ENCODE results near the gene DPH1.

DPH1 gene

GRCh38 chr17:2049333-2050299 lies 19.7 kb downstream of the DPH1 start:
- in situ Hi-C loops (cut with HindIII; ENCODE audit: low sequenced_read_pairs) = no loop called here

GRCh38 chr17:2050300-2051060 lies 20.5 kb downstream of the DPH1 start:
- in situ Hi-C loops (cut with HindIII; ENCODE audit: low sequenced_read_pairs) = no loop called here

- in situ Hi-C loops (cut with HindIII; ENCODE audit: low sequenced_read_pairs) = no loop called here
These were observed 21.3 kb downstream of the DPH1 start for GRCh38 chr17:2051061-2051932.

GRCh38 chr17:2051933-2052559 lies 22.1 kb downstream of the DPH1 start:
- in situ Hi-C loops (cut with HindIII; ENCODE audit: low sequenced_read_pairs) = no loop called here

GRCh38 chr17:2053380-2054261 lies 23.7 kb downstream of the DPH1 start:
- in situ Hi-C loops (cut with HindIII; ENCODE audit: low sequenced_read_pairs) = no loop called here

GRCh38 chr17:2054262-2054511 lies 24.2 kb downstream of the DPH1 start:
- in situ Hi-C loops (cut with HindIII; ENCODE audit: low sequenced_read_pairs) = no loop called here

GRCh38 chr17:2054512-2055291 lies 24.7 kb downstream of the DPH1 start, which contains the start of gene HIC1:
TSS of gene HIC1 (plus strand) at chr17:2055103. CDS start at chr17:2056691, 1,588 bp downstream.
- in situ Hi-C loops (cut with HindIII; ENCODE audit: low sequenced_read_pairs) = no loop called here

GRCh38 chr17:2055292-2056205 lies 25.6 kb downstream of the DPH1 start:
- in situ Hi-C loops (cut with HindIII; ENCODE audit: low sequenced_read_pairs) = no loop called here

GRCh38 chr17:2056206-2057174 lies 26.5 kb downstream of the DPH1 start:
- in situ Hi-C loops (cut with HindIII; ENCODE audit: low sequenced_read_pairs) = no loop called here

- in situ Hi-C loops (cut with HindIII; ENCODE audit: low sequenced_read_pairs) = no loop called here
These were observed 27.3 kb downstream of the DPH1 start for GRCh38 chr17:2057175-2057759.

GRCh38 chr17:2057760-2058585 lies 28.0 kb downstream of the DPH1 start:
- in situ Hi-C loops (cut with HindIII; ENCODE audit: low sequenced_read_pairs) = no loop called here

- in situ Hi-C loops (cut with HindIII; ENCODE audit: low sequenced_read_pairs) = no loop called here
These were observed 28.9 kb downstream of the DPH1 start for GRCh38 chr17:2058586-2059546.

GRCh38 chr17:2059547-2060384 lies 29.8 kb downstream of the DPH1 start:
- in situ Hi-C loops (cut with HindIII; ENCODE audit: low sequenced_read_pairs) = no loop called here

GRCh38 chr17:2060385-2060658 lies 30.4 kb downstream of the DPH1 start:
- in situ Hi-C loops (cut with HindIII; ENCODE audit: low sequenced_read_pairs) = no loop called here
